Renal cortical epithelial cell (primary cell): ENCODE measurements around the gene CSTF2T. TPM values are rescaled to one million over a fixed set of nuclear protein-coding genes. Genes with fewer than 3 reads are reported as not detected.
"Not testable (repeated sequence)": the region's sequence is repeated elsewhere in the genome, so short reads cannot be mapped to it uniquely, and the experiment has no call there.

Experiments used
- DNase-seq: peaks from one replicate; pipeline ENCODE4 v3.0.0-alpha.2; 2011; ENCODE audit warnings: low read depth
- total RNA-seq: library from RNA; depleted of rRNA; stranded (reverse); fragments of >200 nt; gene quantifications from 2 replicates; pipeline ENCODE4 v1.2.3, GENCODE V29; 2014

Gene CSTF2T
- total RNA-seq, 1 donor from 2014 or later = 19.9 TPM

DNA sequence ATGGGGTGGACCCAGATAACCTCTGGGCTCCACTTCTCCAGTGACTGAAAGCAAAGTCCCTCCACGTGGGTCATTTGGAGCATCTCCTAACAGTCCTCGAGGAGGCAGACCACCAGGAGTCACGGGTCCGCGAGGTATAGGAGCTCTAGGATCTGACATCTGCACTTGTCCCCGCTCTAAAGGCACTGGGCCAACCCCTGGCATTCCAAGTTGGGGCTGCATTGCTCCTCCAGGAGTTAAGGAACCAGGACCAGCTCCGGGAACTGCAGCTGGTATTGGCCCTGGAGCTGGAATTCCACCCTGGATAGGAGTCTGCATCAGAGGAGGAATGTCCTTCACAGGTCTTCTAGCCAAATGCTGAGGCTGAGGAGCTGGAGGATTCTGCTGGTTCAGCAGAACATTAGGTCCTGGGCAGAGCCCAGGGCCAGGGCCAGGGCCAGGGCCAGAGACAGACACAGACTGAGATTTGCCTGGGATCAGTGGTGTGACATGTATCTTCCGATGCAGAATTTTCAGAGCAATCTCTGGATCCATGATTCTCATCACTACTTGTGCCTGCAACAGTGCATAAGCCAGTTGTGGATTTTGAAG, 827 bp downstream of the CSTF2T start:
- DNase-seq = no peak

DNA sequence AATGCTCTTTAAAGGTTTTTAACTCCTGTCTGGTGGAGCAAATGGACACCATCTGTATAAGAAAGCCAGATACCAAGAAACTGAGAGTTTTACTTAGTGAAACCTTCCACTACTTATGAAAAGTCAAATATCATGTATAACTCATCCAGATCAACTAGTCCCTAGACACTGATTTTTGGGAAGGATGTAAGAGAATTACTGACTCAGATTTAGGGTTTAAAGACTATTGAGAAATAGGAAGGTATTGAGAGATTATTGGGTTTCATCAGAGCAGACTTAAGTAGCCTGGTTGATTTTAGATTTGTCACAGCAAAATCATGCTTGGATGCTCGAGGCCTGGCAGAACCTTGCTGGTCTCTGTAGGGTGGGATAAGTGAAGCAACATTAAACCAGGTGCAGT, 3.1 kb downstream of the CSTF2T start:
- no peak for DNase-seq

DNA sequence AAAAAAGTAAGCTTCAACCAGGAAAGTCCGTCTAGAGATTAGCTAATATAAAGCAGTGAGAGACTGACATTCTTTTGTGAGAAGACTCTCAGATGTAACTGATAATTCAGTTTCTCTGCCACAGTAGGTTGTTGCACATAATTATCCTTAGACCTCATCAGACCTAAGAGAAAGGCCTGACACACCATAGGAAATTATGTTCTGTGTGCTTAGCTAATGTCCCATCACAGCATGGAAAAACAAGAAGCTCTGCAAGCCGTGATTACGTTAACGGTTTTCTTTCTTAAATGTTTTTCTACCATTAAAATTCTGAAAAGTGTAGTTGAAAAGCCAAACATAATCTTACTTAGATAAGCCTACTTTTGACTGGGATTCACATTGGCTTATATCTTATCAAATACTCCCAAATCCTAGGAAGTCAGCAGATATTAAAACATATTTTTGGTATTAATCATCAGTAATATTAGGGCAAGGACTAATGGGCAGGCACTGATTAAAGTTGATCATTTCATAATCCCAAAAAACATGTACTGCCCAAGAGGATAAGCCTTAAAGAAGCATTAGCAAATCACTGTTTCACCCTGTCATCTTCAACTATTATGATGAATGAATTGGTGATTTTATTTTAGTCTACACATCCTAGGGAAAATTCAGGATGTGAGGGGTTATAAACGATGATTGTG, 5.2 kb downstream of the CSTF2T start:
- DNase-seq = no peak

DNA sequence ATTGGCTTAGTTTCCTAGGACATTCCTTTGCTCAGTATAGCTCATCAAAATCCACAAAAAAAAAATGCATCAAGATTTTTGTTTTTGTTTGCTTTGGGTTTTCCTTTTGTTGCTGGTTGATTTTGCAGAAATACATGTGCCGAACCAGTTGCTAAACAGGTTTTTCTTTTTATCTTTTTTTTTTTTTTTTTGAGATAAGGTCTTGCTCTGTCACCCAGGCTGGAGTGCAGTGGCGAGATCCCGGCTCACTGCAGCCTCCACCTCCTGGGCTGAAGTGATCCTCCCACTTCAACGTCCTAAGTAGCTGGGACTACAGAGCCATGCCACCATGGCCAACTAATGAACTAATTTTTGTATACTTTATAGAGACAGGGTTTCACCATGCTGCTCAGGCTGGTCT, 8.3 kb downstream of the CSTF2T start:
- DNase-seq = no peak

DNA sequence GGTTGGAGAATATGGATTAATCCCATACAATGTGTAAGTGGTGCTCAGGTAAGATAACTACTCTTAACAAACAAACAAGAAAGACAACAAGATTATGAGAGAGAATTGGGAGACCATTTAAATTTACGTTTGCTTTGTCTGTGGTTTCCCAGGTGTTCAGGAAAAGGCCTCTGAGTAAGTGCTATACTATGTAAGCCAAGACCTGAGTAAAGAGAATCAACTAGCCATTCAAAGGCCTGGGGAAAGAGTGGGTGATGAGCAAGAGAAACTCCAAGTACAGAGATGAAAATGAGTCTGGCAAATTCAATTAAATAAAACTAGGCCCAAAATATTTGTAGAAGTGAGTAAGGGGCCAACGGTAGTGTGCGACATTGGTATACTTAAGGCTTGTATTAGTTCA, 9.9 kb downstream of the CSTF2T start:
- DNase-seq = no peak

DNA sequence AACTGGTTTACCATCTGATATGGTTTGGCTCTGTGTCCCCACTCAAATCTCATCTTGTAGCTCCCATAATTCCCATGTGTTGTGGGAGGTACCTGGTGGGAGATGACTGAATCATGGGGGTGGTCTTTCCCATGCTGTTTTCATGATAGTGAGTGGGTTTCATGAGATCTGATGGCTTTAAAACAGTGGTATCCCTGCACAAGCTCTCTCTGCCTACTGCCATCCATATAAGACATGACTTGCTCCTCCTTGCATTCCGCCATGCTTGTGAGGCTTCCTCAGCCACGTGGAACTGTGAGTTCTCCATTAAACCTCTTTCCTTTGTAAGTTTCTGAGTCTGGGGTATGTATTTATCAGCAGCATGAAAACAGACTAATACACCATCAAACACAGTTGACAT, 10.6 kb downstream of the CSTF2T start:
- DNase-seq = not testable (repeated sequence)

DNA sequence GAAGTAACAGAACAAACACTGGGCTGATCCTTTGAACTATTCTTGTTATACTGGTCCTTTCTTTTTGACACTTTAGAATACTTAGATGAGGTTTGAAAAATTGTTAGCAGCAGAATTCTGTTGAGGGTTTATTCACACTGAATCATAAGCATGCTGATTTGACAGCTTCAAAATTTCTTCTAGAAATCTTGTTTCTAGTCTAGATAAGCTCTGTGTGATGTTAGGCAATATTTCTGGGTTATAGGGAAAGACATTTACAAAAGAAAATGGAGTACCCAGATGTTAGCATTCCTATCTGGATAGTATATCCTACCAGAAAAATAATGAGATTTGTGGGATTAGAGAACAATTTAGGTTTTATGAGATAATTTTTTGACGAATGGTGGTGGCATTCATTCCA, 12.1 kb downstream of the CSTF2T start:
- DNase-seq = no peak

DNA sequence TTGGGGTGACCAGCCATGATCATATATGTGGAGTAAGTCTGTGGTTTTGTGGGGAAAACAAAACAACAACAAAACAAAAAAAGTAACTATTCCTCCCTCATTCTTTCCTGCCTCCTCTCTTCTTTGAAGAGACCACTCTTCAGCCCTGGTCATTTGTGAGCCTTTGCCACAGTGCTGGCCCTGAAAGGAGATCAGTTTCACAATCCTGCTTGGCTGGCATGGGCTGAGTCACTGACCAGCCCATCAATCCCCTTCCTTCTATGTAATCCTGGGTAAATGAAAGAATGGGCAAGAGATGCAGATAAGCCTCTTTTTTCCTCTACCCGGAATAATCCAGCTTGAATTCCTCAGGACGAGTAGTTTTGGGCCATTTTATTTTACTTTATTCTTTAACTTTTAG, 13.6 kb downstream of the CSTF2T start:
- DNase-seq = peak; percentile 55

DNA sequence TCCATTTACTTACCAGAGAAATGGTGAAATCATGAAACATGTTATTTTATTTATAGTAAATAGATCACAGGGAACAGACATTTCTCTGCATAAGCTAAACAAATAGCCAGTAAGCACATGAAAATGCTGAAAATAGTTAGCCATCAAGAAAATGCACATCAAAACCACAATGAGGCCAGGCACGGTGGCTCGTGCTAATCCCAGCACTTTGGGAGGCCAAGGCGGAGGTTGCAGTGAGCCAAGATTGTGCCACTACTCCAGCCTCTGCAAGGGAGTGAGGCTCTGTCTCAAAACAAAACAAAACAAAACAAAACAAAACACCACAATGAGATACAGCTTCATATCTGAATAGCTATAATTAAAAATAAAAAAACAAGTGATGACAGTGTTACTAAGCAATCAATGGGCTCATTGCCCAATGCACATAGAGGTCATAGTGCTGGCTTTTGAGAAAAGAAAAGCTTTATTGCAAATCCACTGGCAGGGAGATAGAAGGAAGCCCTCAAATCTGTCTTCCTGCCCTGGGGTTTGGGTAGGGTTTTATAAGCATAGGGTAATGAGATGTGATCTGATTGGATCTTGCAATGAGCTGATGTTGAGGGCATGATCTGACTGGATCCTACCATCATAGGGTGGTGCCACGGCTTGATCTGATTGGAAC, 16.2 kb downstream of the CSTF2T start:
- no peak for DNase-seq

DNA sequence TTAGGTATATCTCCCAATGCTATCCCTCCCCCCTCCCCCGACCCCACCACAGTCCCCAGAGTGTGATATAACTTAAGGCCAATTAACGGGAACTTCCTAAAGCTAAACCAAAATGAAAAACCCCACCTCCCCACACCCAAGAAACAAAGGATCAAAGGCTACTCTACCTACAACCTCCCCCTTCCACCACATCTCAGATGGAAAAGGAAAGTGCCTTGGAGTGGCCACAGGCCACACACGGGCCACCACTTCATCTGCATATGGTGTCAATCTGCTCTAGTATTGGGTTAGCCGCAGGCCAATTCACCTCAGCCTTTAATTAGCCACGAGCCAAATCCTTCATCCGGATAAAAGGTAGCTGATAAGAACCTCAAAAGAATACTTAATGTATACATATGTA, 19.6 kb downstream of the CSTF2T start:
- DNase-seq = no peak

DNA sequence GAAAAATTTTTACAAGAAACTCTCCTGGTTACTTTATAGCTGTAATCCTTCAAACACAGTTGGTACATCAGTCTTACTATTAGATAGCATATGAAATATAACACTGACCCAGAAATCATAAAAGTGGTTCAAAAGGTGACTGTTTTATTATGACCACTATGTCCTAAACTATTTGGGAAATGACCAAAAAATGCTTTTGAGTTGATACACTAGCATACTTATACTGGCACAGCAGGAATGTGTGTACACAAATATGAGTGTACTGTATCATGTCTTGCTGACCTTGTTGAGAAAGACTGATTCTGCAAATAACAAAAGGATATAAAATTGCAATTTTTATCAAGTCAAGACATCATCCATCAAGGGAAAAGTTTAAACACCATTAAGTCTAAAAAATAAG, 24.3 kb downstream of the CSTF2T start:
- no peak for DNase-seq

DNA sequence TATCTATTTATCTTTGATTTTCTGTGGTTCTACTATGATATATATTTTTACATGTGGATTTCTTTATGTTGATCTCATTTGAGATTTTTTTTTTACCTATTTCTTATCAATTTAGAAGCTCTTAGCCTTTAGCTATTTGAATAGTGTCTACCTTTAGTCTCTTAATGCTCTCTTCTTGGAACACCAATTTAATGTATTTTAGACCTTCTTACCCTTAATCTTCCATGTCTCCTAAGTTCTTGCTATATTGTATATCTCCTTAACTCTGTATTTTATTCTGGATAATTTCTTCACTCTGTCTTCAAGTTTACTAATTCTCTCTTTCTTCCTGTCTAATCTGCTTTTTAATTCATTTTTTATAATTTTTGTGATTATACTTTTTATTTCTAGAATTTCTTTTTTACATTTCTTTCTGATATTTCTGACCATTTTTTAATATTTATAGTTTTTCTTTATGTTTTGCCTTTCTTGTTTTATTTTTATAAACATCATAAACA, 27.3 kb downstream of the CSTF2T start:
- no peak for DNase-seq

DNA sequence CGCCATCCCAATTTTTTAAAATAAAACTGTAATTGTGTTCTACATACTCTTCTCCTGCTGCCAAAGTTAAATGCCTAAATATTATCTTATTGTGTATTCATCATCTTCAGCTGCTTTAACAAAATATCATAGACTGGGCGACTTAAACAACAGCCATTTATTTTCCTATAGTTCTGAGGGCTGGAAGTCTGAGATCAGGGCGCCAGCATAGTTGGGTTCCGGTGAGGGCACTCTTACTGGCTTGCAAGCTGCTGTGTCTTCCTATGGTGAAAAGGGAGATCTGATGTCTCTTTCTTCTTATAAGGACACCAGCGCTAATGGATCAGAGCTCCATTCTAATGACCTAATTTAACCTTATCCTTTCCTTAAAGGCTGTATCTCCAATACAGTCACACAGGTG, 30.4 kb downstream of the CSTF2T start:
- DNase-seq = no peak

DNA sequence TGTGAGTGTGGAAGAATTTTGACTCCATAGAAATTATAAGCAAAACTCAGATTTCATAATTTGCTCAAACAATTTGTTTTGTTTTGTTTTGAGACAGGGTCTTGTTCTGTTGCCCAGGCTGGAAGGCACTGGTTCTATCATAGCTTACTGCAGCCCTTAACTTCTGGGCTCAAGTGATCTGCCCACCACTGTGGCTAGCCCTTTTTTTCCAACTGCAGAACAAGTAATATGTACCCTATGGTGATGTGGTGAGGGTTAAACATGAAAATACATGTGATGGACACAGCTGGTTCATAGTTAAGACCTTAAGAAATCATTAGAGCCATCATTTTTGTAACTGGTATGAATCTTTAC, 31.1 kb downstream of the CSTF2T start:
- DNase-seq = no peak

DNA sequence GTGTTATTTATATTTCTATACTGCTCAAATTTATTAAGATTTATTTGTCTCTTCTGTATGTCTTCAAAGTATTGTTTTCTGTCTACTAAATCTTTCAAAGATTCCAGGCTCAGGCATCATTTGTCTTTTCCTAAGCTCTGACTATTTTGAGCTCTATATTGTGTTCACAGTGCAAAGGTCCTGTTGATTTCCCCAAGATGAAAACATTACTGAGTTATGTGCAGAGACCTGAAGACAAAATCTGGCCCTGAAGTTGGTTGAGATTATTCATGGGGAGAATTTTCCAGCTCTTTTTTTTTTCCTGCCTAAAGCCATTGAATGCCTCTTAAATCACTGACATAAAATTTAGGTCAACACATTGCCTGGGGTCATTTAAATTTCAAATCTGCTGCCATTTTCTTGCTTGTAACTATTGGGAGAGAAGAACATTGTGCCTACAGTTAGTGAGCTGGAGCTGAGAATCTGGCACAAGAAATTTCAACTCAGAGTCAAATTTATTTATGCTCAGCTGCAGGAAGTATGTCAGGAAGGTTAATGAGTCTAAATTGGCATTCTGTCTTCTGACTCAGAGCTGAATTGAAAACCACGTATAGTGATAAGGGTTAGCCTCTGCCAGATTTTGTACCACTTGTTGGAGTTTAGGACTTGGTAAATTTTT, 31.6 kb downstream of the CSTF2T start:
- peak; percentile 84 for DNase-seq

DNA sequence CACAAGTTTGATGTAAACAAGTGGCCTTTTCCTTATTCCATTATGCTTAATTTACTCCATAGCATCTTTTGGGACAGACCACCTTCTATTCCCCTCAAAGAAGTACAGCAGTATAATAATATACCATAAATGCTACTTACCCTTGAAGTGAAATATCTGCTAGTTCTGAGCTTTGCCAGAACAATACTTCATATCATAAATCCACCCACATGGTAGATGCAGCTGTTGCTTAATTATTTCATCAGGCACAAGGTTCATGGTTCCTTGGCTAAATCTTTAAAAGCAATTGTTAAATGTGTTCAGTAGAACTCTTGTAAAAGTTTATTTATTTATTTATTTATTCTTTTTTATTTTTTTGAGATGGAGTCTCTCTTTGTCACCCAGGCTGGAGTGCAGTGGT, 32.9 kb downstream of the CSTF2T start:
- no peak for DNase-seq

DNA sequence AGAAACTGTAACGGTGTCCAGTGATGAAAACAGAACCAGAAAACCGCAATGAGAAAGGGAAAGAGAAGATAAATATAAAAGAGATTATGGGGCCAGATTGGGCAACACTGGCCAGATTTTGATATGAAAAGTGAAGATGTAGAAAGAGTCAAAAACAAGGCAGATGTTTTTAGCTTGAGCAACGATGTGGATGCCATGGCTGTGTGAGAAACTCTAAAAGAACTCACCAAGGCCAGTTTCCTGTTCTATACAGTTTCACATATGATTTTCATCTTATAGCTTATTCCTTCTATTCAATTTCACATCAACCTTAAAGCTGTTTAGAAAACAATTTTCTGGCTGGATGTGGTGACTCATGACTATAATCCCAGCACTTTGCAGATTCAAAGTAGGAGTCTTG, 36.3 kb downstream of the CSTF2T start:
- DNase-seq = no peak

DNA sequence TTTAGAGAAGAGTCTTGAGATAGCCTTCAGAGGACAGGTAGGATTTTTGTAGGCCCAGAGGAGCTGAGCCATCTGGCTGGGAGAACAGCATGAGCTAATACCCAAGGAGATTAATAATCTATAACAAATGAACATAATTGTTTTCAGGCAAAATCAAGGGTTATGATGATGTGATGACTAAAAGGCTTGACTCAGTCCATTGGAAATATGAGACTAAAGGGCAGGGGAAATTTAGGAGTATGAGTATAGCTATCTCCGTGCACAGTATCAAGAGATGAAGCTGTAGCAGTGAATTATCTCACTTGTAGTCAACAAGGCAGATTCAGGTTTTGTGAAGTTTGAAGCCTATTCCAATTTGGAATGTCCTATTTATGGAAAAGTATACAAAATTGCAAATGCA, 40.1 kb downstream of the CSTF2T start:
- DNase-seq = no peak

DNA sequence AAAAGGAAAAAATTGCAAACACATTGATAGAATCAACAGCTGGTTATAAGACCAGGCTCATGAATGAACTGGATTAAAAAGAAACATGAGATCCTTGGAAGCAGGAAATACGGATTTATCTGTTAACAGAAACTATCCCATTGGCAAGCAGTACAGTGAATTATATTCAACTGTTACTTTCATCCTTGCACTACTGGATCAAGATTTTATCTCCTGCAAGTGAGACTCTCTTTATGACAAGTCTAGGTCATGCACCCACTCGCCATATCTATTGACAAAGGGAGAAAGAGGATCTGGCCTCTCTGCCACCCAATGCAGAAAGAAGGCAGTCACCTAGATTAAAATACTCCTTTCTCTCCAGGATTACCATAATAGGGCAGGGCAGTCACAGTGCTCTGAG, 41.4 kb downstream of the CSTF2T start:
- no peak for DNase-seq

DNA sequence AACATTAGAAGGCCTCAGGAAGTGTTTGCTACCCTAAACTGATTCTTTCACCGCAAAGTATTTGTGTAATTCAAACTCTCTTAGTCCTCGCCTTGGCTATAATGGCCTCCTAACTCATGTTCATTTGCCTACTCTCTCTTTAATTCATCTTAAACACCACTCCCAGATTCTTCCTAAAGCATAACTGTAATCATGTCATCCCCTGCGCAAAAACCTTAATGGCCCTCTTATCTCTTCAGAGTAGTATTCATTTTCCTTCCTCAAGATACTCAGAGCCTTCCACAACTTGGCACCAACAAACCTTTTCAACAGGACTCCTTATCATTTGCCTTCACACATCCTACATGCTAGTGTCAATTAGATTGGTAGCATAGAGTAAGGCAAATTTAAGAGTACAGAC, 42.9 kb downstream of the CSTF2T start:
- no peak for DNase-seq

DNA sequence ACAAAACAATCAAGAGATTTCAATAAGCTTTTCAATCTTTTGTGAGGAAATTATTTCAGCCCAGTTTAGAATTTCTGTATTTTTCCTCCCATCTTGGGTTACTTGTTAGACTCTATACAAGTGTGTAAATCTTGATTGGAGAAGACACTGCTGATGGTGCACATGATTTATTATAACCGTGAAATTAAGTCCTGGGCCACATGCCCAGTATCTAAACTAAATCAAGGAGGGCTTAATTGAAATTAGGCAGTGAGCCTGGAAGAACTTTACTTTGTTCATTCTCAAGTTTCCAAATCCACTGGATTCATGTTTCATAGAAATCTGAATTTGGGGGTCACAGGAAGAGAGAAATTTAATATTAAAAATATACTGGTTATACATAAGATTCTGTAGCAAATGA, 44.5 kb downstream of the CSTF2T start:
- no peak for DNase-seq

DNA sequence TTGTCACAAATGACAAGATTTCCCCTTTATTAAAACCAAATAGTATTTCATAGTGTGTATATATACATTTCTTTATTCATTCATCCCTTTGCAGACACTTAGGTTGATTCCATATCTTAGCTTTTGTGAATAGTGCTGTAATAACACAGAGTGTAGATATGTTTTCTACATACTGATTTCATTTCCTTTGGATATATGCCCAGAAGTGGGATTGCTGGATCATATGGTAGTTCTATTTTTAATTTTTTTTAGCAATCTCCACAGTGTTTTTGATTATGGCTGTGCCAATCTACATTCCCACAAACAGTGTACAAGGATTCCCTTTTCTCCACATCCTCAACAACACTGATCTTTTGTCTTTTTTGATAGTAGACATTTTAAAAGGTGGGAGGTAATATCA, 46.4 kb downstream of the CSTF2T start:
- DNase-seq = no peak

DNA sequence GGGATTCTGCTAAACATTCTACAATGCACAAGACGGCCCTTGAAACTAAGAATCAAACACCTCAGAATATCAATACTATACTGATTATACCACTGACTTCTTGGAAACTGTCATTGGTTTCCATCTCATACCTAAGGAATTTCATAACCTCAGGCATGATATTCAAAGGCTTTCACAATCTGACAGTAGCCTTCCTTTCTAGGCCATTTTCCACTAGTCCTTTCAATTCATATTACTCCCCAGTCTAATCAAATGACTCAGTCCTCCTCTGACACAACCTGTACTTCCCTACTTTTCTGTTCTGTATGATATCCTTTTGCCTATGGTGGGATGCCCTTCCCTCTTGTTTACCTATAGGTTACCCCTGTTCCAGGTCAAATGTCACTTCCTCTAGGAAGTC, 48.3 kb downstream of the CSTF2T start:
- no peak for DNase-seq
